Calu3 (cell line): ENCODE data around the gene CAPG. TPM values are rescaled to one million over a fixed set of nuclear protein-coding genes. Genes with fewer than 3 reads are reported as not detected.

Source experiments
- BruUV-seq: library from RNA; stranded (reverse); fragments of 400-500 nt; replicated peaks from 2 replicates; lab custom pipeline; 2021; lab: Mats Ljungman, UMichigan
- CTCF ChIA-PET: fragments of 300-600 bp; sonication (Branson Sonifier 250); formaldehyde crosslinking; loops from one replicate; lab custom pipeline; 2022; ENCODE audit warnings: antibody characterized with exemption; lab: Charles Lee
- DNase-seq: peaks from one replicate; pipeline ENCODE4 v3.0.0; 2022
- H3K27ac Mint-ChIP-seq: one replicate; pipeline ENCODE4 v1.8.0; 2022; ENCODE audit warnings: mixed read lengths; ENCODE audit not compliant: unreplicated experiment
- H3K27me3 Mint-ChIP-seq: one replicate; pipeline ENCODE4 v1.8.0; 2022; ENCODE audit warnings: mixed read lengths; ENCODE audit not compliant: unreplicated experiment
- H3K36me3 Mint-ChIP-seq: one replicate; pipeline ENCODE4 v1.8.0; 2022; ENCODE audit warnings: mild to moderate bottlenecking, moderate library complexity, mixed read lengths; ENCODE audit not compliant: insufficient read depth, unreplicated experiment
- H3K4me1 Mint-ChIP-seq: one replicate; pipeline ENCODE4 v1.8.0; 2022; ENCODE audit warnings: mild to moderate bottlenecking, low read depth, mixed read lengths; ENCODE audit not compliant: unreplicated experiment
- H3K4me3 Mint-ChIP-seq: one replicate; pipeline ENCODE4 v1.8.0; 2022; ENCODE audit warnings: mild to moderate bottlenecking, low read depth, moderate library complexity, mixed read lengths; ENCODE audit not compliant: unreplicated experiment
- H3K9me3 Mint-ChIP-seq: one replicate; pipeline ENCODE4 v1.8.0; 2022; ENCODE audit warnings: low read depth, mixed read lengths; ENCODE audit not compliant: unreplicated experiment
- CTCF ChIP-seq: fragments of 200-600 bp; IDR thresholded peaks from one replicate; pipeline ENCODE4 v1.8.0; 2022; ENCODE audit warnings: antibody characterized with exemption; ENCODE audit not compliant: unreplicated experiment
- intact Hi-C: fragments of 100-400 bp; cut with micrococcal nuclease; formaldehyde crosslinking; loops from one replicate; pipeline ENCODE4 v1.10.0; 2022; ENCODE audit not compliant: unreplicated experiment
- total RNA-seq: library from RNA; stranded (reverse); gene quantifications from 2 replicates; pipeline ENCODE4 v1.2.3, GENCODE V29; 2022

The CAPG gene
- total RNA-seq, 1 experiment from 2014 or later: 238 TPM

GRCh38 chr2:85457877-85458316 is 47.7 kb upstream of the CAPG start:
- CTCF ChIA-PET: no interaction called here
- intact Hi-C loops: no loop called here
- DNase-seq: no peak
- peak overlapping the region; percentile 52 for H3K27ac Mint-ChIP-seq
- no peaks in the 10 kb centered on the region for H3K36me3 Mint-ChIP-seq
- no peaks in the 10 kb centered on the region for H3K27me3 Mint-ChIP-seq
- no peak for TF ChIP-seq CTCF
- no peak overlapping the region for H3K4me3 Mint-ChIP-seq
- peaks cover 2% of the 10 kb centered on the region for H3K9me3 Mint-ChIP-seq
- peaks cover 38% of the 10 kb centered on the region for H3K4me1 Mint-ChIP-seq
- BruUV-seq: no TSS peak

GRCh38 chr2:85457043-85457442 is 46.9 kb upstream of the CAPG start:
- H3K9me3 Mint-ChIP-seq: peaks cover 2% of the 10 kb centered on the region
- H3K27ac Mint-ChIP-seq: no peak overlapping the region
- CTCF ChIA-PET: no interaction called here
- H3K4me3 Mint-ChIP-seq: no peak overlapping the region
- TF ChIP-seq CTCF: no peak
- BruUV-seq: no TSS peak
- H3K27me3 Mint-ChIP-seq: no peaks in the 10 kb centered on the region
- peaks cover 47% of the 10 kb centered on the region for H3K4me1 Mint-ChIP-seq
- DNase-seq: no peak
- intact Hi-C loops: no loop called here
- H3K36me3 Mint-ChIP-seq: no peaks in the 10 kb centered on the region

- Mint-ChIP-seq H3K4me3 (no peak overlapping the region), H3K4me1 (peaks cover 47% of the 10 kb centered on the region), H3K27ac (no peak overlapping the region), H3K36me3 (no peaks in the 10 kb centered on the region), H3K9me3 (peaks cover 2% of the 10 kb centered on the region), H3K27me3 (no peaks in the 10 kb centered on the region)
- BruUV-seq: no TSS peak
- CTCF ChIA-PET: interaction anchor here (1.0 kb wide), 1 partner anchor 16 kb away, joined by 10 read pairs; no protein-coding TSS in a partner anchor
- intact Hi-C loops: no loop called here
- no peak for TF ChIP-seq CTCF
- no peak for DNase-seq
Observed at GRCh38 chr2:85455552-85456090, 45.5 kb upstream of the CAPG start.

GRCh38 chr2:85453571-85453970 is 43.4 kb upstream of the CAPG start:
- no peak overlapping the region for H3K4me3 Mint-ChIP-seq
- peaks cover 36% of the 10 kb centered on the region for H3K4me1 Mint-ChIP-seq
- CTCF ChIA-PET: no interaction called here
- no peaks in the 10 kb centered on the region for H3K9me3 Mint-ChIP-seq
- intact Hi-C loops: no loop called here
- H3K36me3 Mint-ChIP-seq: no peaks in the 10 kb centered on the region
- DNase-seq: no peak
- no peak for TF ChIP-seq CTCF
- BruUV-seq: no TSS peak
- no peaks in the 10 kb centered on the region for H3K27me3 Mint-ChIP-seq
- no peak overlapping the region for H3K27ac Mint-ChIP-seq
